ENCODE results near the gene LKAAEAR1. TPM values are rescaled to one million over a fixed set of nuclear protein-coding genes. Genes with fewer than 3 reads are reported as not detected.

Gene LKAAEAR1
- total and polyA plus RNA-seq, 2 experiments from 2014 or later = 1.8 TPM; not detected in 1

- no peak overlapping the region for H3K4me2 ChIP-seq
- H3K4me3 ChIP-seq = no peak overlapping the region
- peak; percentile 26 for DNase-seq (ENCODE audit: low spot score)
- no peaks in the 10 kb centered on the region for H4K20me1 ChIP-seq (replicated peaks; ENCODE audit: insufficient read depth)
- no peak for ATAC-seq
- H3K36me3 ChIP-seq (ENCODE audit: insufficient read depth) = no peaks in the 10 kb centered on the region
- H3K9me2 ChIP-seq (ENCODE audit: insufficient read depth) = no peaks in the 10 kb centered on the region
- peaks cover under 1% of the 10 kb centered on the region; the same call in 1 of the 2 replicates for H3K27me3 ChIP-seq (ENCODE audit: insufficient read depth)
- H3K4me1 ChIP-seq (ENCODE audit: insufficient read depth) = peaks cover 6% of the 10 kb centered on the region; the same call in 1 of the 2 replicates
- TF ChIP-seq POLR2AphosphoS5 (IDR thresholded peaks at IDR 0.05; ENCODE audit: low read depth) = no peak
- no peak for TF ChIP-seq STAT1 (IDR thresholded peaks at IDR 0.05; ENCODE audit: unreplicated experiment)
- no peak for TF ChIP-seq JUNB (IDR thresholded peaks at IDR 0.05; ENCODE audit: unreplicated experiment)
- no peak for TF ChIP-seq ZNF331 (CRISPR knock-in tag; IDR thresholded peaks at IDR 0.05; ENCODE audit: low read depth)
- no peak for TF ChIP-seq CTCF (conservative IDR thresholded peaks at IDR 0.05; ENCODE audit: low read depth in 2 of 2)
- TF ChIP-seq NANOG (IDR thresholded peaks at IDR 0.05; ENCODE audit: borderline replicate concordance) = no peak
- no peak for TF ChIP-seq REST (IDR thresholded peaks at IDR 0.05; ENCODE audit: unreplicated experiment)
- no peak for TF ChIP-seq ETS1 (IDR thresholded peaks at IDR 0.05)
- no peak for TF ChIP-seq ZNF114 (CRISPR knock-in tag; IDR thresholded peaks at IDR 0.05)
- TF ChIP-seq EZH2 (IDR thresholded peaks at IDR 0.05; ENCODE audit: low read depth, unreplicated experiment) = no peak
- H3F3A ChIP-seq (replicated peaks; ENCODE audit: low read depth) = no peaks in the 10 kb centered on the region
- peaks cover 32% of the 10 kb centered on the region for H3K4me1 Mint-ChIP-seq
- H3K79me2 ChIP-seq (replicated peaks; ENCODE audit: insufficient read depth) = no peaks in the 10 kb centered on the region
- no peaks in the 10 kb centered on the region for H3K36me3 Mint-ChIP-seq (ENCODE audit: low read depth)
- no peak overlapping the region for H3K4me3 Mint-ChIP-seq
- H3K27me3 Mint-ChIP-seq (ENCODE audit: insufficient read depth, low read depth, poor library complexity) = peaks cover 27% of the 10 kb centered on the region
- no peak overlapping the region for H3K27ac Mint-ChIP-seq
- no peak overlapping the region for H2AFZ ChIP-seq
- H3K27ac ChIP-seq (ENCODE audit: low read depth) = no peak overlapping the region
- H3K9me3 Mint-ChIP-seq = no peaks in the 10 kb centered on the region
Observed at GRCh38 chr20:64055893-64056638, 28.1 kb downstream of the LKAAEAR1 start.
